HepG2 (cell line): Measurements from ENCODE around the gene FANK1. TPM values are rescaled to one million over a fixed set of nuclear protein-coding genes. Genes with fewer than 3 reads are reported as not detected.

Source experiments
- ATAC-seq: fragments of 200-7000 bp; cut with Tn5 transposase; 3 replicates; pipeline ENCODE4 v1.9.1; 2020; ENCODE audit warnings: mild to moderate bottlenecking, moderate library complexity
- BruUV-seq: library from RNA; stranded (reverse); fragments of 400-500 nt; replicated peaks from 2 replicates; lab custom pipeline; 2021; lab: Mats Ljungman, UMichigan
- CTCF ChIA-PET: fragments of 300-600 bp; formaldehyde crosslinking; extraction: SDS; loops from one replicate; lab custom pipeline; 2021; ENCODE audit warnings: low total read pairs, inconsistent platforms, low intra/inter-chr PET ratio; lab: Yijun Ruan, JAX
- POLR2A ChIA-PET: fragments of 350-600 bp; sonication (Branson Sonifier 250); formaldehyde crosslinking; loops from one replicate; lab custom pipeline; 2020; ENCODE audit warnings: antibody characterized with exemption, inconsistent platforms; lab: Yijun Ruan, JAX
- DNase-seq: peaks from one replicate; pipeline ENCODE4 v3.0.0-alpha.2; 2015; ENCODE audit warnings: low spot score
- FAIRE-seq: peaks from 3 replicates; lab custom pipeline; 2011; peaks lifted over from hg19 to GRCh38; lab: Jason Lieb, UNC
- H2AFZ ChIP-seq: one replicate; pipeline ENCODE4 v1.6.1; 2011; ENCODE audit warnings: low read length, inconsistent platforms
- H3K27ac ChIP-seq: fragments of 300-600 bp; 3 replicates; pipeline ENCODE4 v1.8.0; 2011; ENCODE audit warnings: mixed run types, mild to moderate bottlenecking, mixed read lengths, low read length, inconsistent platforms; ENCODE audit not compliant: insufficient read depth; ENCODE audit errors: extremely low read length
- H3K27me3 ChIP-seq, 2 experiments: fragments of 200-600 bp in 1 of 2; 2 replicates in 1 of 2; 3 replicates in 1 of 2; pipeline versions ENCODE4 v1.6.0 to v1.8.0; 2011; ENCODE audit warnings: low read length in 2 of 2, mild to moderate bottlenecking in 2 of 2, moderate library complexity in 2 of 2, inconsistent platforms in 1 of 2; ENCODE audit not compliant: insufficient read depth in 2 of 2, control insufficient read depth in 1 of 2
- H3K36me3 ChIP-seq, 2 experiments: fragments of 200-600 bp in 1 of 2; replicated peaks in 1 of 2; 2 replicates in 1 of 2; 3 replicates in 1 of 2; pipeline versions ENCODE4 v1.5.1 to v1.8.0; 2011; ENCODE audit warnings: low read length in 2 of 2, inconsistent platforms in 1 of 2; ENCODE audit not compliant: insufficient read depth in 2 of 2, control insufficient read depth in 1 of 2
- H3K4me1 ChIP-seq: 2 replicates; pipeline ENCODE4 v1.5.1; 2012; ENCODE audit warnings: low read length, inconsistent platforms; ENCODE audit not compliant: insufficient read depth
- H3K4me2 ChIP-seq: 2 replicates; pipeline ENCODE4 v1.6.0; 2011; ENCODE audit warnings: low read depth, low read length, inconsistent platforms
- H3K4me3 ChIP-seq, 3 experiments: fragments of 200-600 bp in 1 of 3; sonication (generic), shearing (Covaris generic) in 1 of 3; replicated peaks in 1 of 3; 2 replicates each; pipeline ENCODE4 v1.5.1; 2011 to 2016; ENCODE audit warnings: low read length in 3 of 3, inconsistent platforms in 2 of 3, low read depth in 2 of 3, mild to moderate bottlenecking in 2 of 3, control low read depth in 1 of 3, mixed read lengths in 1 of 3; ENCODE audit not compliant: insufficient read depth in 1 of 3
- H3K79me2 ChIP-seq: one replicate; pipeline ENCODE4 v1.6.1; 2011; ENCODE audit warnings: low read length, inconsistent platforms; ENCODE audit not compliant: insufficient read depth
- H3K9ac ChIP-seq: 2 replicates; pipeline ENCODE4 v1.6.0; 2011; ENCODE audit warnings: mild to moderate bottlenecking, low read depth, low read length, inconsistent platforms; ENCODE audit not compliant: insufficient read depth
- H3K9me3 ChIP-seq: 2 replicates; pipeline ENCODE4 v1.5.1; 2012; ENCODE audit warnings: mild to moderate bottlenecking, low read length
- H4K20me1 ChIP-seq: 2 replicates; pipeline ENCODE4 v1.6.0; 2011; ENCODE audit warnings: inconsistent platforms, mild to moderate bottlenecking, low read length, moderate library complexity; ENCODE audit not compliant: insufficient read depth
- ATF7 ChIP-seq, 2 experiments: fragments of 450-650 bp in 1 of 2; sonication (generic) in 1 of 2; formaldehyde crosslinking in 1 of 2; IDR thresholded peaks; 2 replicates each; pipeline versions ENCODE4 v1.4.0 to v1.6.1; 2016 to 2020; ENCODE audit warnings: antibody characterized with exemption in 1 of 2, mild to moderate bottlenecking in 1 of 2, missing genetic modification reagents in 1 of 2
- TAF1 ChIP-seq: sonication (generic); formaldehyde crosslinking; IDR thresholded peaks from 2 replicates; pipeline ENCODE4 v1.4.0; 2020; ENCODE audit warnings: missing genetic modification reagents
- ZBTB43 ChIP-seq: sonication (generic); formaldehyde crosslinking; conservative IDR thresholded peaks from 2 replicates; pipeline ENCODE4 v1.4.0; 2020; ENCODE audit warnings: missing genetic modification reagents
- ZFX ChIP-seq: sonication (generic); formaldehyde crosslinking; IDR thresholded peaks from 2 replicates; pipeline ENCODE4 v1.4.0; 2020; ENCODE audit warnings: mild to moderate bottlenecking, low read depth, missing genetic modification reagents, moderate library complexity
- ZFYVE20 ChIP-seq: sonication (generic); formaldehyde crosslinking; IDR thresholded peaks from 2 replicates; pipeline ENCODE4 v1.8.0; 2023; ENCODE audit warnings: low read depth, mild to moderate bottlenecking, moderate library complexity, missing genetic modification reagents, borderline replicate concordance
- ZSCAN22 ChIP-seq: sonication (generic); formaldehyde crosslinking; IDR thresholded peaks from 2 replicates; pipeline ENCODE4 v1.4.0; 2020; ENCODE audit warnings: mild to moderate bottlenecking, missing genetic modification reagents
- ZSCAN30 ChIP-seq: sonication (generic); formaldehyde crosslinking; IDR thresholded peaks from 2 replicates; pipeline ENCODE4 v1.5.0; 2020; ENCODE audit warnings: mild to moderate bottlenecking, missing genetic modification reagents
- WGBS: methylation state at CpG from one replicate; pipeline ENCODE4 v1.1.6; 2017; ENCODE audit warnings: low lambda C conversion rate; 5-methylcytosine and 5-hydroxymethylcytosine counted together
- in situ Hi-C: cut with HindIII; loops from 2 replicates; pipeline ENCODE4 v1.10.0; 2017; ENCODE audit warnings: low pct_unique_long_range_greater_than_20kb; ENCODE audit not compliant: extremely low pct_ligation_motif_present
- intact Hi-C: fragments of 100-400 bp; cut with micrococcal nuclease; formaldehyde crosslinking; loops from one replicate; pipeline ENCODE4 v1.10.0; 2022; ENCODE audit not compliant: unreplicated experiment
- polyA plus RNA-seq, 8 experiments: library from polyadenylated mRNA; depleted of rRNA in 3 of 8; stranded (reverse) in 7 of 8; unstranded in 1 of 8; fragments of >200 nt; fragmentation: Illumina TruSeq in 4 of 8; extraction: Trizol in 4 of 8; gene quantifications; 2 replicates each; pipeline versions ENCODE4 v1.2.1 to v1.2.3, GENCODE V29; 2011 to 2016; ENCODE audit warnings: low read depth in 4 of 8, missing spikeins in 1 of 8, mixed read lengths in 1 of 8; ENCODE audit not compliant: insufficient read depth in 1 of 8
- total RNA-seq, 5 experiments: library from RNA; depleted of rRNA; stranded (reverse); fragments of >200 nt; fragmentation: Illumina TruSeq; extraction: Trizol; gene quantifications; 2 replicates each; pipeline ENCODE4 v1.2.3, GENCODE V29; 2016; ENCODE audit warnings: low read depth in 1 of 5
- TF ChIP-seq, protein P1 (sequence below): sonication (generic); formaldehyde crosslinking; IDR thresholded peaks from one replicate; pipeline ENCODE4 v1.5.1; 2020; ENCODE audit warnings: mild to moderate bottlenecking, missing genetic modification reagents; ENCODE audit errors: not compliant biosample characterization

FANK1 gene
- total and polyA plus RNA-seq, 2 of the 13 experiments (the other 11 are each of a cell fraction or from before 2014, with no cell fraction given): 0.22 TPM; not detected in 1

GRCh38 chr10:126022841-126023240 is 126.5 kb downstream of the FANK1 start (continued):
- TF ChIP-seq, protein P1, sequence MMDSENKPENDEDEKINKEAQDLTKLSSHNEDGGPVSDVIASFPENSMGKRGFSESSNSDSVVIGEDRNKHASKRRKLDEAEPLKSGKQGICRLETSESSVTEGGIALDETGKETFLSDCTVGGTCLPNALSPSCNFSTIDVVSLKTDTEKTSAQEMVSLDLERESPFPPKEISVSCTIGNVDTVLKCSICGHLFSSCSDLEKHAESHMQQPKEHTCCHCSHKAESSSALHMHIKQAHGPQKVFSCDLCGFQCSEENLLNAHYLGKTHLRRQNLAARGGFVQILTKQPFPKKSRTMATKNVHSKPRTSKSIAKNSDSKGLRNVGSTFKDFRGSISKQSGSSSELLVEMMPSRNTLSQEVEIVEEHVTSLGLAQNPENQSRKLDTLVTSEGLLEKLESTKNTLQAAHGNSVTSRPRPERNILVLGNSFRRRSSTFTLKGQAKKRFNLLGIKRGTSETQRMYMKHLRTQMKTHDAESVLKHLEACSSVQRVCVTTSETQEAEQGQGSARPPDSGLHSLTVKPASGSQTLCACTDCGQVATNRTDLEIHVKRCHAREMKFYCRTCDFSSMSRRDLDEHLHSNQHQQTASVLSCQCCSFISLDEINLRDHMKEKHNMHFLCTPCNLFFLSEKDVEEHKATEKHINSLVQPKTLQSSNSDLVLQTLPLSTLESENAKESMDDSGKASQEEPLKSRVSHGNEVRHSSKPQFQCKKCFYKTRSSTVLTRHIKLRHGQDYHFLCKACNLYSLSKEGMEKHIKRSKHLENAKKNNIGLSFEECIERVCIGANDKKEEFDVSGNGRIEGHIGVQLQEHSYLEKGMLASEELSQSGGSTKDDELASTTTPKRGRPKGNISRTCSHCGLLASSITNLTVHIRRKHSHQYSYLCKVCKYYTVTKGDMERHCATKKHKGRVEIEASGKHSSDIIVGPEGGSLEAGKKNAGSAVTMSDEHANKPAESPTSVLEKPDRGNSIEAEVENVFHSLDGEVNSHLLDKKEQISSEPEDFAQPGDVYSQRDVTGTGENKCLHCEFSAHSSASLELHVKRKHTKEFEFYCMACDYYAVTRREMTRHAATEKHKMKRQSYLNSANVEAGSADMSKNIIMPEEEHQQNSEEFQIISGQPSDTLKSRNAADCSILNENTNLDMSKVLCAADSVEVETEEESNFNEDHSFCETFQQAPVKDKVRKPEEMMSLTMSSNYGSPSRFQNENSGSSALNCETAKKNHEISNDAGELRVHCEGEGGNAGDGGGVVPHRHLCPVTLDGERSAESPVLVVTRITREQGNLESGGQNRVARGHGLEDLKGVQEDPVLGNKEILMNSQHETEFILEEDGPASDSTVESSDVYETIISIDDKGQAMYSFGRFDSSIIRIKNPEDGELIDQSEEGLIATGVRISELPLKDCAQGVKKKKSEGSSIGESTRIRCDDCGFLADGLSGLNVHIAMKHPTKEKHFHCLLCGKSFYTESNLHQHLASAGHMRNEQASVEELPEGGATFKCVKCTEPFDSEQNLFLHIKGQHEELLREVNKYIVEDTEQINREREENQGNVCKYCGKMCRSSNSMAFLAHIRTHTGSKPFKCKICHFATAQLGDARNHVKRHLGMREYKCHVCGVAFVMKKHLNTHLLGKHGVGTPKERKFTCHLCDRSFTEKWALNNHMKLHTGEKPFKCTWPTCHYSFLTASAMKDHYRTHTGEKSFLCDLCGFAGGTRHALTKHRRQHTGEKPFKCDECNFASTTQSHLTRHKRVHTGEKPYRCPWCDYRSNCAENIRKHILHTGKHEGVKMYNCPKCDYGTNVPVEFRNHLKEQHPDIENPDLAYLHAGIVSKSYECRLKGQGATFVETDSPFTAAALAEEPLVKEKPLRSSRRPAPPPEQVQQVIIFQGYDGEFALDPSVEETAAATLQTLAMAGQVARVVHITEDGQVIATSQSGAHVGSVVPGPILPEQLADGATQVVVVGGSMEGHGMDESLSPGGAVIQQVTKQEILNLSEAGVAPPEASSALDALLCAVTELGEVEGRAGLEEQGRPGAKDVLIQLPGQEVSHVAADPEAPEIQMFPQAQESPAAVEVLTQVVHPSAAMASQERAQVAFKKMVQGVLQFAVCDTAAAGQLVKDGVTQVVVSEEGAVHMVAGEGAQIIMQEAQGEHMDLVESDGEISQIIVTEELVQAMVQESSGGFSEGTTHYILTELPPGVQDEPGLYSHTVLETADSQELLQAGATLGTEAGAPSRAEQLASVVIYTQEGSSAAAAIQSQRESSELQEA (CRISPR knock-in tag): no peak
- TF ChIP-seq ZFYVE20 (CRISPR knock-in tag): no peak

GRCh38 chr10:126027692-126028091 is 131.3 kb downstream of the FANK1 start:
- Histone ChIP-seq H3K79me2 (no peaks in the 10 kb centered on the region), H3K27ac (no peak overlapping the region), H3K9me3 (no peaks in the 10 kb centered on the region; the same call in 1 of the 2 replicates), H4K20me1 (no peaks in the 10 kb centered on the region), H3K9ac (no peak overlapping the region), H3K4me1 (no peaks in the 10 kb centered on the region), H3K4me3 (no peak overlapping the region), H2AFZ (no peak overlapping the region), H3K36me3 (no peaks in the 10 kb centered on the region), H3K4me2 (no peak overlapping the region)
- intact Hi-C loops (no loop called here), in situ Hi-C loops (no loop called here)
- CTCF ChIA-PET: no interaction called here
- no TSS peak for BruUV-seq
- DNase-seq (no peak), FAIRE-seq (no peak), ATAC-seq (no peak)
- WGBS: 4% methylated on average over 1 of the region's 1 CpG
- POLR2A ChIA-PET: no interaction called here
- TF ChIP-seq ZSCAN22 (CRISPR knock-in tag) (no peak), ZBTB43 (no peak), ZFX (CRISPR knock-in tag) (no peak), ATF7 (IDR thresholded peaks at IDR 0.05) (0 out of 2 replicates have a peak, but pooled peaks have one; percentile 21), ATF7 (CRISPR knock-in tag; IDR thresholded peaks at IDR 0.05) (no peak), ZSCAN30 (no peak), TAF1 (CRISPR knock-in tag) (no peak)
- TF ChIP-seq, all 625 proteins: peak for 1
- no peaks in the 10 kb centered on the region for H3K27me3 ChIP-seq
